Caki2 (cell line): Measurements from ENCODE around the gene NT5C2. TPM values are rescaled to one million over a fixed set of nuclear protein-coding genes. Genes with fewer than 3 reads are reported as not detected.
"Not testable (repeated sequence)": the region's sequence is repeated elsewhere in the genome, so short reads cannot be mapped to it uniquely, and the experiment has no call there.

Source experiments
- DNase-seq: peaks from one replicate; pipeline ENCODE4 v3.0.0-alpha.2; 2015; ENCODE audit warnings: low read depth
- in situ Hi-C: cut with HindIII; loops from 2 replicates; pipeline ENCODE4 v1.10.0; 2016; ENCODE audit warnings: low sequenced_read_pairs, low pct_unique_long_range_greater_than_20kb, mixed read lengths
- total RNA-seq: library from RNA; depleted of rRNA; stranded (reverse); fragments of >200 nt; shearing (Covaris generic); gene quantifications from 2 replicates; pipeline ENCODE4 v1.2.3, GENCODE V29; 2014; ENCODE audit warnings: low replicate concordance; rRNA removed

NT5C2 gene
- total RNA-seq, result 24.6 and 30.0 TPM in 2 replicates

DNA sequence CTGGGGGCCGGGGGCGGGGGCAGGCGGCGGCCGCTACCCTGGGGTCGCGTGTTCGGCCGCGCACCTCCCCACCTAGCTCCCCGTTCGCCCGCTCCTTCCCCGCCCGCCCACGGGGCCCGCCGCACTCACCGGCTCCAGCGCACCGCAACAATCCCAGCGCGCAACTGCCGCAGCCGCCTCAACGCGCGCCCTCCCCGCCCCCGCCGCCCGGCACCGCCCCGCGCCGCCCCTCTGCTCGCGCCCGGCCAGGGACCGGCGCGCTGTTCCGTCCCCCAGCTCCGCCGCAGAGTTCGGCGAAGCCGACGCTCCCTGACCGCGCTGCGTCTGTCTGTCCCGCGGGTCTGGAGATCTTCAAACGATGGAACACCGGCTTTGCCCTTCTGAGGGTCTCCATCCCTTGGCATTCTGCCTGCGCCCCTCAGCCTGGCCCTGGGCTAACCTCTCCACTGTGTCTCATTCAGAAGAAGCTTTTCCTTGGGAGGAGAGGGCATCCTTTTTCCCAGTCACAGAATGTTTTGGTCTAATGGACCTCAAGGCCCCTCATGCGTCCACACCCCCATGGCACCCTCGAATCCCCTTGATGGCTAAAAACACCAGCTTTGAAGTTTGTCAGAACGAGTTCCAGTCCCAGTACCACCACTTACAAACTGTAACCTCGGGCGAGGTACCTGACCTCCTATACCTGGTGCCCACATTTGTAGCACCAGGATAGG, at the start of gene NT5C2:
TSS of gene NT5C2 (minus strand) at position 166 of the 713 bp plus-strand sequence. CDS start 18,314 bp downstream, outside the sequence.
- in situ Hi-C loops, result no loop called here
- peak; percentile 41 for DNase-seq

DNA sequence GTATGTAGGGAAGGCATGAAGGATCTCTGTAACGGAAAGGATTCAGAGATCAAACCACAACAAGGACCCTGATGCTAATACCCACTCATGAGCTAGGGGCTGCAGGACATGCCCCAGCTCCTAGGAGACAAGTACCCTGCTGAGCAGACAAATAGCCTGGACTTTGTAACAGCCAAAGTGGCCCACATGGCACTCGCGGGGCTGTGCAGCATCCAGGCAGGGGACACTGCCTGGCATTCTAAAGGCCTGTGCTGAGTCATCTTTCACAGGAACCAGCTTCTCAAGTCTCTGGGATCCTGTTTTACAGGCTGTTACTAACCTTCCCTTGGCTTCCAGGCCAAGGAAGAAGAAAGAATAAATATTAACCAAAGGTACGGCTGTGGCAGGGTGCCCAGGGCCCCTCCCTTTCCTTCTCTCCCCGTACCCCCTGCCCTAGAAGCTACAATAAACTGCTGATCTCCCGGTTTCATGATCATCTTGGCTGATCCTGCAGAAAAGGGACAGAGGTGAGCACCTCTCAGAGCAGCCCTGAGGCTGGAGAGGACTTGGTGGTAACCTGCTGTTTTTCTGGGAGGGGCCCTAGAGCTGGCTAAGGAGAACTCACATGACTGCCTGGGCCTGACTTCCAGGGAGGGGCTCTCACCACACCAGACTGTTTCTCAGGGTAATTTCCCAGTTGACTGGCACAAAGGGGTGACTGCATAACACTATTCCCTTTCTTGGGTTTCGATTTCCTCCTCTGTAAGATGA, 48.4 kb upstream of the NT5C2 start:
- in situ Hi-C loops, result no loop called here
- DNase-seq, result peak; percentile 99

DNA sequence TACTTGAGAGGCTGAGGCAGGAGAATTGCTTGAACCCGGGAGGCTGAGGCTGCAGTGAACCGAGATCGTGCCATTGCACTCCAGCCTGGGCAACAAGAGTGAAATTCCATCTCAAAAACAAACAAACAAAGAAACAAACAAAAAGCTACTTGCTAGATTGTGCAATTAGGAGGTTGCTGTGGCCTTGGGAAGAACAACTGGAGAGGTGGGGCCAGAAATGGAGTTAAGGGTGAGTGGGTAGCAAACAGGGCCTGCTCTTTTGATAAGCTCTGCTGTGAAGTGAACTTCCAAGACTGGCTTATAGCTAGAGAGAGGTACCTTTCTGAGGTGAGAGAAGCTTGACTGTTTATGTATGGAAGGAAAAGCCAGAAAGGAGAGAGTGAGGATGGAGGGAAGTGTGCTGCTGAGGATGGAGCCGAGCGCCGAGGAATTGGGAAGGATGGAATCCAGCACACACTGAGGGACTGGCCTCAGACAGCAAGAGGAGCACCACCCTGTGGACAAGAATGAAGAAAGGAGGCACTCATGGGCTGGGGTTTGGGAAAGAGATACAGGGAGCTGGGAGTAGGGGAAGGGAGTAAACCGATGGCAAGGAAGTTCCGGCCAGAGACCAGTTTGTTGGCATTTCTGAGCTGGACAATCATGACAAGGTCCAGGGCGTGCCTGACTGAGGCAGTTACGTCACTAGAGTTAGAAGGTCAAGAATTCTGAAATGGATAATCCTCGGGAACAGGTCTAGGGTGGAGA, 45.6 kb upstream of the NT5C2 start:
- in situ Hi-C loops, result no loop called here
- peak; percentile 65 for DNase-seq

DNA sequence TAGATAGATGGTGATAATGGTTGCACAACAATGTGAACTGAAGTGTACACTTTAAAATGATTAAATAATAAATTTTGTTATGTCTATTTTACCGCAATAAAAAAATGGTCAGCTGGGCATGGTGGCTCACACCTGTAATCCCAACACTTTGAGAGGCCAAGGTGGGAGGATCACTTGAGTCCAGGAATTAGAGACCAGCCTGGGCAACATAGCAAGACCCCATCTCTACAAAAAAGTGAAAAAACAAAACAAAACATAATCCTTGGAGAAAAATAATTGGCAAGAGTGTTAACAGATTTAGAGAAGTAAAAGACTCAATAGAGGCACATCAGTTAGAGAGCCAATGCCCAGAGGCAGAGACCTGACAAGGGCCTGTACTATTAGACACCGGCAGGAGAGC, 42.7 kb upstream of the NT5C2 start:
- no peak for DNase-seq
- in situ Hi-C loops, result no loop called here

DNA sequence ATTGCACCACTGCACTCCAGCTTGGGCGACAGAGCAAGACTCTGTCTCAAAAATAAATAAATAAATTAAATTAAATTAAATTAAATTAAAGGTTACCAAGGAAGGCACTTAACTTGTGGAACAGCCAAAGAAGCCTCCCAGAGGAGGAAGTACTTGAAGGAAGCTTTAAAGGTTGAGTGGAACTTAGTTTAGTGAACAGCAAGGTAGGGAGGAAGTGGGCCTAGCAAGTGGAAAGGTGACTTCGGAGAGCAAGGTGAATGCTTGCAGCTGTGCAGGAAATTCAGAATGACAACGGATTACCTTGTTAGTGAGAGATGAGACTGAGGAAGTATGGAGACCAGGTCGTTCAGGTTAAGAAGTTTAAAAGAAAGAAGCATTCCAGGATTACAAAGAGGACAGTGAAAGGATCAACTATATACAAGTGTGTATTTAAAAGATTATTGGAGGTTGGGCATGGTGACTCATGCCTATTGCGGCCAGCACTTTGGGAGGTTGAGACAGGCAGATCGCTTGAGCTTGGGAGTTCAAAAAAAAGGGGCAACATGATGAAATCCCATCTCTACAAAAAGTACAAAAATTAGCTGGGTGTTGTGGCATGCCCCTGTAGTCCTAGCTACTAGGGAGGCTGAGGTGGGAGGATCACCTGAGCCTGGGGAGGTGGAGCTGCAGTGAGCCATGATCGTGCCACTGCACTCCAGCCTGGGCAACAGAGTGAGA, 39.9 kb upstream of the NT5C2 start:
- peak; percentile 69 for DNase-seq
- in situ Hi-C loops, result no loop called here

DNA sequence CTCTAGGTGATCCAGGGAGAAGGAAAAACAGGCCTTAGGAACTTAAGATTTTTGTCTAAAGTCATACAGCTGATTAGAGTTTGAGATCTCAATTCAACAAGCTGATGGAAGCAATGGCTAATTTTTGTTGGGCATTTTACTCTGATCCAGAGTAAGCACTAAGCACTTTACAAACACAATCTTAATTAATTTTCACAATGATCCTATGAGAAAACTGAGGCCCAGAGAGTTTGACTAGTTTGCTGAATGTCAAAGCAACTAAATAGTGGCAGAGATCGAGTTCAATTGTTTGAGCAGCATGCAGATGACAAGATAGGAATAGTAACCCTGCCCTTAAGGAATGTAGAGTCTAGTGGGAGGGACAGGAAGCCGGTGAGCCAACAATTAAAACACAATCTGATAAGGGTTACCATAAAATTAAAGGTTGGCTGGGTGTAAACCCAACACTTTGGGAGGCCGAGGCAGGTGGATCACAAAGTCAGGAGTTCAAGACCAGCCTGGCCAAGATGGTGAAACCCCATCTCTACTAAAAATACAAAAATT, 39.1 kb upstream of the NT5C2 start:
- DNase-seq, result peak; percentile 65
- in situ Hi-C loops, result no loop called here

DNA sequence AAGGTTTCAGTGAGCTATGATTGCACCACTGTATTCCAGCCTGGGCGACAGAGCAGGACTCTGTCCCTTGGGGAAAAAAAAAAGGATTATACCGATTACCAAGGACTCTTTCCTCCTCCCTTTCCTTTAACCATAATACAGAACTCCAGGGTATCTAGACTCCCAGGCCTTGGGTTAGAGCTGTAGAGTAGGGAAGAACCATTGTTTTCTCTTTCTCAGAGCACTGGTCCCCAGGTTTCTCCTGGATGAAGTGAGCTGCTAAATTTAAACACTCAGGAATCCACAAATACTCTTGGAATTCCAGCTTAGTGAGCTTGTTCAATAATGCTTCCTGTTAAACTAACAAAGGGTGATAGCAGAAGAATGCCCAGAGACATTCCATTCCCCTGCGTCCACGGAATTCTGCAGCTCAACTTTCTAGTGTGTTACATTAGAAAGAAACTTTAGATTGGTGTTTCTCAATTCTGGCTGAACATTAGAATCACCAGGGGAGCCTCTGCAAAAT, 38.0 kb upstream of the NT5C2 start:
- in situ Hi-C loops, result no loop called here
- peak; percentile 87 for DNase-seq

DNA sequence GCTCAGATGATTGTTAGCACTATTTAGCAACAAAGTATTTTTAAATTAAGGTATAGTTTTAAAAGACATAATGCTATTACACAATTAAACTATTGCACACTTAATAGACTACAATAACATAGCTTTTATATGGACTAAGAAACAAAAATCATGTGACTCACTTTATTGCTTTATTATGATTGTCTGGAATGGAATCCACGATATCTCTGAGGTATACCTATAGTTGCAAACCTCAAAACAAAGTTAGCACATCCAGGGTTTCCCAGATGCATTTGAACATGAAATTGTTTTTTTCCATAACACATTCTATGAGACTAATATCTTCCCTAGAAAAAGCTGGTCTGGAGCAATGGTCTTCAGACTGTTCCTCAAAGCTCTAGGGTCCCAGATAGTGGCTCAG, 34.3 kb upstream of the NT5C2 start:
- no peak for DNase-seq
- in situ Hi-C loops, result no loop called here

DNA sequence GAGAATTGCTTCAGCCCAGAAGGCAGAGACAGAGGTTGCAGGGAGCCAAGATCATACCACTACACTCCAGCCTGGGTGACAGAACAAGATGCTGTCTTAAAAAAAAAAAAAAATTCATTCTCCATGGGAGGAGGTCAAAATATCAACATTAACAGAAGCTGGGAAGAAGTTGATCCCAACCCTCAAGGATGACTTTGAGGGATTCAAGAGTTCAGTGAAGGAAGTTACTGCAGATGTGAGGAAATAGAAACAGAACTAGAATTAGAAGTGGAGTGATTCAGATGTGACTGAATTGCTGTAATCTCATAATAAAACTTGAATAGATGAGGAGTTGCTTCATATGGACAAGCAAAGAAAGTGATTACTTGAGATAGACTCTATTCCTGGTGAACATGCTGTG, 32.9 kb upstream of the NT5C2 start:
- in situ Hi-C loops, result no loop called here
- no peak for DNase-seq

DNA sequence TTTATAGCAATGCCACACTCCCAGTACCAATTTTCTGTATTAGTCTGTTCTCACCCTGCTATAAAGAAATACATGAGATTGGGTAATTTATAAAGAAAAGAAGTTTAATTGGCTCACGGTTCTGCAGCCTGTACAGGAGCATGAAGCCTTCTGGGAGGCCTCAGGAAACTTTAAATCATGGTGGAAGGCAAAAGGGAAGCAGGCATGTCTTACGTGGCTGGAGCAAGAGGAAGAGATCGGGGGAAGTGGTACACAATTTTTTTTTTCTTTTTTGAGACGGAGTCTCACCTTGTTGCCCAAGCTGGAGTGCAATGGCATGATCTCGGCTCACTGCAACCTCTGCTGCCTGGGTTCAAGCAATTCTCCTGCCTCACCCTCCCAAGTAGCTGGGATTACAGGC, 31.6 kb upstream of the NT5C2 start:
- in situ Hi-C loops, DNase-seq: not testable (repeated sequence)

DNA sequence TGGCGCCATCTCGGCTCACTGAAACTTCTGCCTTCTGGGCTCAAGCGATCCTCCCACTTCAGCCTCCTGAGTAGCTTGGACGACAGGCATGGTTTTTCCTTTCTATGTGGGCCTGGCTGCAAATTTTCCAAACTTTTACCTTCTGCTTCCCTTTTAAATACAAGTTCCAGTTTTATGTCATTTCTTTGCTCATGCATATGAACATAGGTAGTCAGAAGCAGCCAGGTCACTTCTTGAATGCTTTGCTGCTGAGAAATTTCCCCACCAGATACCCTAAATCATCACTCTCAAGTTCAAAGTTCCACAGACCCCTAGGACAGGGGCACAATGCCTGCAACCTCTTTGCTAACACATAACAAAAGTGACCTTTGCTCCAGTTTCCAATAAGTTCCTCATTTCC, 31.1 kb upstream of the NT5C2 start:
- in situ Hi-C loops, result no loop called here
- DNase-seq, result no peak

DNA sequence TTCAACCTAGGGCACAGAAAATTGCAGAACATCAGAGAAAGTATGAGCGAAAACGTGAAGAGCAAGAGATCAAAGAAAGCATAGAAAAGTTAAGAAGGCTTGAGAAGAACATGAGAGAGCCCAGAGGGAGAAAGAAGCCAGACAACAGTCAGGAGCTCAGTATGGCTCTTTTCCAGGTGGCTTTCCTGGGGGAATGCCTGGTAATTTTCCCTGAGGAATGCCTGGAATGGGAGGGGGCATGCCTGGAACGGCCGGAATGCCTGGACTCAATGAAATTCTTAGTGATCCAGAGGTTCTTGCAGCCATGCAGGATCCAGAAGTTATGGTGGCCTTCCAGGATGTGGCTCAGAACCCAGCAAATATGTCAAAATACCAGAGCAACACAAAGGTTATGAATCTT, 23.3 kb upstream of the NT5C2 start:
- in situ Hi-C loops, DNase-seq: not testable (repeated sequence)

DNA sequence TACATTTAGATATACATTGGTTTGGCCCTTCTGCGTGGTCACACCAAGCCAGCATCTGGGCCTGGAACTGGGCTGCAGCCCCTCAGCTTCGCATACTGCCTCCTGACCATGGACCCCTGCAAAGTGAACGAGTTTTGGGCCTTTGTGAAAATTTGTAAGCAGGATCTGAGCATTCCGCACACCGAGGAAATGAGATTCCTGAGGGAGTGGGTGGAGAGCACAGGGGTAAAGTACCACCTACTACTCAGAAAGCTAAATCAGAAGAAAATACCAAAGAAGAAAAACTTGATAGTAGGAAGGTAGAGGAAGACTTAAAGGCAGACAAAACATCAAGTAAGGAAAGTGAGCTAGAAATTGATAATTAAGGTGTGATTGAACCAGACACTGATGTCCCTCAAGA, 22.5 kb upstream of the NT5C2 start:
- in situ Hi-C loops, result no loop called here

DNA sequence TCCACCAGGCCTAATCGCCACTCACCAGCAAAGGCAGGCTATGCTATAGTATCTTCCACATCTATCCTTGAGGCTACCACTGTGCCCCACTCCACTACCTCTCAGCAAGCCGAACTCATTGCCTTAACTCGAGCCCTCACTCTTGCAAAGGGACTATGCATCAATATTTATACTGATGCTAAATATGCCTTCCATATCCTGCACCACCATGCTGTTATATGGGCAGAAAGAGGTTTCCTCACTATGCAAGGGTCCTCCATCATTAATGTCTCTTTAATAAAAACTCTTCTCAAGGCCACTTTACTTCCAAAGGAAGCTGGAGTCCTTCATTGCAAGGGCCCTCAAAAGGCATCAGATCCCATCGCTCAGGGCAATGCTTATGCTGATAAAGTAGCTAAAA, 17.2 kb upstream of the NT5C2 start:
- DNase-seq, in situ Hi-C loops: not testable (repeated sequence)

More for the DNA sequence above, 22.5 kb upstream of the NT5C2 start:
- no peak for DNase-seq

DNA sequence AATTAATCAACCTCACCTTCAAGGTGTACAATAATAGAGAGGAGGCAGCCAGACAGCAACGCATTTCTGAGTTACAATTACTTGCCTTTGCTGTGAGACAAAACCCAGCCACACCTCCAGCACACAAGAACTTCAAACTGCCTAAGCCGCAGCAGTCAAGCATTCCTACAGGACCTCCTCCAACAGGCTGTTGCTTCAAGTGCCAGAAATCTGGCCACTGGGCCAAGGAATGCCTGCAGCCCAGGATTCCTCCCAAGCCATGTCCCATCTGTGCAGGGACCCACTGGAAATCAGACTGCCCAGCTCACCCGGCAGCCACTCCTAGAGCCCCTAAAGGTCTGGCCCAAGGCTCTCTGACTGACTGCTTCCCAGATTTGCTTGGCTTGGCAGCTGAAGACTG, 14.6 kb upstream of the NT5C2 start:
- DNase-seq, in situ Hi-C loops: not testable (repeated sequence)

DNA sequence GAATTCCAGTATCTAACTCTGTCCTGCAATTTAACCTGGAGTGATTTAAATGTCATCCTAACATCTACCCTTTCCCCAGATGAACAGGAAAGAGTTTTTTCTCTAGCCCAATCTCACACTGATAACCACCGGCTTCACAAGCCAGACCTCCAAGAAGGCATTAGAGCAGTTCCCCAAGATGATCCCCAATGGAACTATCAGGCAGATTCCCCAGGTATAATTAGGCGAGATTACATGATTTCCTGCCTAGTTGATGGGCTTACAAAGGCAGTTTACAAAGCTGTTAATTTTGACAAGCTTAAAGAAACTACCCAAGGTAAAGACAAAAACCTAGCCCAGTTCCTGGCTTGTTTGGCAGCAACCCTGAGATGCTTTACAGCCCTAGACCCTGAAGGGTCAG, 14.1 kb upstream of the NT5C2 start:
- no peak for DNase-seq
- in situ Hi-C loops, result no loop called here

DNA sequence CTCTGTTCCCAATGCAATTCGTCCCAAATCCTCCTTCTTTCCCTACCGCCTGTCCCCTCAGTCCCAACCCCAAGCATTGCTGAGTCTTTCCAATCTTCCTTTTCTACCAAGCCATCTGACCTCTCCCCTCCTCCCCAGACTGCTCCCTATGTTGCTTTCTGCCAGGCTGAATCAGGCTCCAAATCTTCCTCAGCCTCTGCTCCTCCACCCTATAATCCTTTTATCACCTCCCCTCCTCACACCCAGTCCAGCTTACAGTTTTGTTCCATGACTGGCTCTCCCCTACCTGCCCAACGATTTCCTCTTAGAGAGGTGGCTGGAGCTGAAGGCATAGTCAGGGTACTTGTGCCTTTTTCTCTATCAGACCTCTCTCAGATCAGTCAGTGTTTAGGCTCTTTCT, 13.6 kb upstream of the NT5C2 start:
- in situ Hi-C loops, DNase-seq: not testable (repeated sequence)

DNA sequence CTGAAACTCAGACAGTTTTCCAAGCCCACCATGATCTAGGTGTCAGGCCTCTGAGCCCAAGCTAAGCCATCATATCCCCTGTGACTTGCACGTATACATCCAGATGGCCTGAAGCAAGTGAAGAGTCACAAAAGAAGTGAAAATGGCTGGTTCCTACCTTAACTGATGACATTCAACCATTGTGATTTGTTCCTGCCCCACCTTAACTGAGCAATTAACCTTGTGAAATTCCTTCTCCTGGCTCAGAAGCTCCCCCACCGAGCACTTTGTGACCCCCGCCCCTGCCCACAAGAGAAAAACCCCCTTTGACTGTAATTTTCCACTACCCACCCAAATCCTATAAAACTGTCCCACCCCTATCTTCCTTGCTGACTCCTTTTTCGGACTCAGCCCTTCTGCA, 12.3 kb upstream of the NT5C2 start:
- DNase-seq, in situ Hi-C loops: not testable (repeated sequence)
